Activated CD4-positive, alpha-beta memory T cell treated with anti-CD3 and anti-CD28 coated beads for 36 hours (primary cell): Measurements from ENCODE around the gene FOXJ2. TPM values are rescaled to one million over a fixed set of nuclear protein-coding genes. Genes with fewer than 3 reads are reported as not detected.
"Not testable (repeated sequence)": the region's sequence is repeated elsewhere in the genome, so short reads cannot be mapped to it uniquely, and the experiment has no call there.

ENCODE experiments used
- CTCF ChIA-PET: fragments of 350-600 bp; sonication (Branson Sonifier 250); formaldehyde crosslinking; loops from one replicate; lab custom pipeline; 2021; ENCODE audit warnings: antibody characterized with exemption, inconsistent platforms; lab: Charles Lee
- POLR2A ChIA-PET: fragments of 350-600 bp; sonication (Branson Sonifier 250); formaldehyde crosslinking; loops from one replicate; lab custom pipeline; 2021; ENCODE audit warnings: antibody characterized with exemption; lab: Charles Lee
- DNase-seq: peaks from one replicate; pipeline ENCODE4 v3.0.0-alpha.2; 2020
- H3K27ac Mint-ChIP-seq: one replicate; pipeline ENCODE4 v1.8.0; 2021; ENCODE audit warnings: mixed read lengths
- H3K27me3 Mint-ChIP-seq: one replicate; pipeline ENCODE4 v1.8.0; 2021; ENCODE audit warnings: mixed read lengths
- H3K36me3 Mint-ChIP-seq: one replicate; pipeline ENCODE4 v1.8.0; 2021; ENCODE audit warnings: mixed read lengths
- H3K4me1 Mint-ChIP-seq: one replicate; pipeline ENCODE4 v1.8.0; 2021; ENCODE audit warnings: low read depth, mixed read lengths
- H3K4me3 Mint-ChIP-seq: one replicate; pipeline ENCODE4 v1.8.0; 2021; ENCODE audit warnings: mild to moderate bottlenecking, mixed read lengths
- H3K9me3 Mint-ChIP-seq: one replicate; pipeline ENCODE4 v1.8.0; 2021; ENCODE audit warnings: mixed read lengths
- intact Hi-C: fragments of 100-400 bp; cut with micrococcal nuclease; formaldehyde crosslinking; loops from one replicate; pipeline ENCODE4 v1.15.1; 2023
- total RNA-seq, 2 experiments: library from RNA; stranded (reverse); gene quantifications; one replicate each; pipeline ENCODE4 v1.2.3, GENCODE V29; 2021

FOXJ2 gene
- total RNA-seq, 2 experiments from 2014 or later = 16.7 to 17.1 TPM

DNA sequence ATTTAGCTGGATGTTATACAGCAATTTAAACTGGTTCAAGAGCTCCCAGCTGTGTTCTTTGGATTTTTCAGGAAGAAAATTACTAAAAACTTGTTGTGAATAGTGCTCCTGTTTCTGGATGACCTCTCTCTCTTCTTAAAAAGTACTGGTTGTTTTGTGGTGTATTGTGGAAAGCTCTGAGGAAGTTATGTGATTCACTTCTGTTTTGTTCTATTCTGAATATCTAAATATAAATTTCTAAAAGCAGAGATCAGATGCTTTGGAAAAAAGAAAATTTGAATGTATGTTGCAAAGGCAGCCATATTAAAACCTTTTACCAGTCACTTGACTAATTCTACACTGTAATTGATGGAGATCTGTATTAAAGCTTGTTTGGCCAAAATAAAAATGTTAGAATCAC lies 37.1 kb downstream of the FOXJ2 start:
- POLR2A ChIA-PET = interaction anchor here (0.7 kb wide), 1 partner anchor 12 kb away, joined by 3 read pairs; no protein-coding TSS in a partner anchor
- Mint-ChIP-seq H3K9me3 (no peaks in the 10 kb centered on the region), H3K27ac (no peak overlapping the region), H3K4me3 (no peak overlapping the region), H3K4me1 (peaks cover 37% of the 10 kb centered on the region), H3K27me3 (no peaks in the 10 kb centered on the region), H3K36me3 (no peaks in the 10 kb centered on the region)
- intact Hi-C loops = no loop called here
- no peak for DNase-seq
- CTCF ChIA-PET = interaction anchor here (1.1 to 2.9 kb wide), 3 partner anchors 9 to 168 kb away, joined by 4 to 18 read pairs (median 10); no protein-coding TSS in a partner anchor

DNA sequence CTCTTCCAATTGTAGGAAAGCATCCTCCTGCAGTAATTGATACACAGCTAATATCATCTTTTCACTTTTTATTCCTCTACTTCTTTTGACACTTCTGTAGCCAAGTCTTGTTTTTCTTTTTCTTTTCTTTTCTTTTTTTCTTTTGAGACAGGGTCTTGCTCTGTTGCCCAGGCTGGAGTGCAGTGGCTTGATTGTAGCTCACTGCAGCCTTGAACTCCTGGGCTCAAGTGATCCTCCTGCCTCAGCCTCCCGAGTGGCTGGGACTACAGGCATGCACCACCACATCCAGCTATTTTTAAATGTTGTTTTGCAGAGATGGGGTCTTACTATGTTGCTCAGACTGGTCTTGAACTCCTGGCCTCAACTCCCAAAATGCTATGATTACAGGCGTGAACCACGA lies 39.3 kb downstream of the FOXJ2 start:
- H3K9me3 Mint-ChIP-seq, H3K27me3 Mint-ChIP-seq, H3K36me3 Mint-ChIP-seq, intact Hi-C loops, DNase-seq, H3K27ac Mint-ChIP-seq, H3K4me3 Mint-ChIP-seq, POLR2A ChIA-PET: not testable (repeated sequence)
- CTCF ChIA-PET = interaction anchor here (0.6 to 2.9 kb wide), 2 partner anchors 9 to 26 kb away, joined by 3 to 10 read pairs; no protein-coding TSS in a partner anchor
- peaks cover 17% of the 10 kb centered on the region for H3K4me1 Mint-ChIP-seq

GRCh38 chr12:8075935-8076334 lies 43.4 kb downstream of the FOXJ2 start:
- Mint-ChIP-seq H3K9me3 (no peaks in the 10 kb centered on the region), H3K36me3 (no peaks in the 10 kb centered on the region), H3K27me3 (no peaks in the 10 kb centered on the region), H3K4me3 (no peak overlapping the region), H3K4me1 (peaks cover 36% of the 10 kb centered on the region), H3K27ac (no peak overlapping the region)
- intact Hi-C loops = no loop called here
- ChIA-PET POLR2A (no interaction called here), CTCF (interaction anchor here (1.4 to 9.1 kb wide), 2 partner anchors 22 to 30 kb away, joined by 3 to 263 read pairs; no protein-coding TSS in a partner anchor)
- no peak for DNase-seq

- no peak overlapping the region for H3K4me3 Mint-ChIP-seq
- ChIA-PET CTCF (interaction anchor here (1.4 to 9.1 kb wide), 3 partner anchors 18 to 31 kb away, joined by 3 to 263 read pairs (median 18); no protein-coding TSS in a partner anchor), POLR2A (no interaction called here)
- H3K27ac Mint-ChIP-seq = no peak overlapping the region
- intact Hi-C loops = no loop called here
- no peaks in the 10 kb centered on the region for H3K9me3 Mint-ChIP-seq
- H3K27me3 Mint-ChIP-seq = no peaks in the 10 kb centered on the region
- peaks cover 1% of the 10 kb centered on the region for H3K36me3 Mint-ChIP-seq
- peaks cover 40% of the 10 kb centered on the region for H3K4me1 Mint-ChIP-seq
- no peak for DNase-seq
Observed at GRCh38 chr12:8076366-8076765, 43.9 kb downstream of the FOXJ2 start.

DNA sequence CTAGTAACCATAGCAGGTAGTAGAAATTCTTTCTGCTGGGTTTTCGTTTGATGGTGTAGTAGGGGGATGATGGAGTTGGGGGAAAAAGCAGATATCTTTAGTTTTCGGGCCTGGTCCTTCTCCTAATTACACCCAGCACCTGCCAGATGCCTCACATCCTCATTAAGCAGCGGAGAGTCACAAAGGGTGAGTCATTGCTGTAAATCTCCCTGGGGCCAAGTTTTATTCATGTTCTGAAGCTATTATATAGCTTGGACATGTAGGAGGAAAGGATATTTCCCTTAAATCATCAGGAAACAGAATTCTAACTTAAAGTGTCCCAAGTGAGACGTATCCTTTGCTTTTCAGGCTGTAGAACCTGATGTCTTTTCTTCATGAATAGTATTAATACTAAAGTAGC lies 44.7 kb downstream of the FOXJ2 start:
- Mint-ChIP-seq H3K27ac (no peak overlapping the region), H3K4me3 (no peak overlapping the region), H3K27me3 (no peaks in the 10 kb centered on the region), H3K4me1 (peaks cover 40% of the 10 kb centered on the region), H3K36me3 (peaks cover 2% of the 10 kb centered on the region), H3K9me3 (no peaks in the 10 kb centered on the region)
- CTCF ChIA-PET = interaction anchor here (1.1 to 9.1 kb wide), 13 partner anchors 11 to 879 kb away, joined by 3 to 263 read pairs (median 18); partner anchors contain the start of genes C3AR1 and FOXJ2
- intact Hi-C loops = no loop called here
- POLR2A ChIA-PET = interaction anchor here (1.6 kb wide), 1 partner anchor 50 kb away, joined by 5 read pairs; no protein-coding TSS in a partner anchor
- no peak for DNase-seq

GRCh38 chr12:8078398-8078797 lies 45.9 kb downstream of the FOXJ2 start:
- POLR2A ChIA-PET = interaction anchor here (0.6 to 1.6 kb wide), 5 partner anchors 38 to 145 kb away, joined by 3 to 5 read pairs (median 4); partner anchors contain the start of gene SLC2A3
- intact Hi-C loops = loop anchor here (1.0 kb wide), 2 partner anchors 32 to 218 kb away; no protein-coding TSS in a partner anchor
- Mint-ChIP-seq H3K9me3 (no peaks in the 10 kb centered on the region), H3K4me1 (peaks cover 45% of the 10 kb centered on the region), H3K4me3 (no peak overlapping the region), H3K27me3 (no peaks in the 10 kb centered on the region), H3K27ac (peak overlapping the region; percentile 57), H3K36me3 (peaks cover 2% of the 10 kb centered on the region)
- CTCF ChIA-PET = interaction anchor here (0.6 to 9.1 kb wide), 31 partner anchors 8 to 1701 kb away, joined by 3 to 263 read pairs (median 5); partner anchors contain the start of genes C3AR1 and FOXJ2
- DNase-seq = peak; percentile 75

GRCh38 chr12:8078916-8079315 lies 46.4 kb downstream of the FOXJ2 start:
- intact Hi-C loops = loop anchor here (1.0 kb wide), 2 partner anchors 33 to 219 kb away; no protein-coding TSS in a partner anchor
- H3K9me3 Mint-ChIP-seq = no peaks in the 10 kb centered on the region
- no peak overlapping the region for H3K4me3 Mint-ChIP-seq
- peaks cover 50% of the 10 kb centered on the region for H3K4me1 Mint-ChIP-seq
- POLR2A ChIA-PET = interaction anchor here (0.7 to 1.6 kb wide), 3 partner anchors 38 to 145 kb away, joined by 3 to 4 read pairs (median 3); partner anchors contain the start of gene SLC2A3
- H3K36me3 Mint-ChIP-seq = peaks cover 2% of the 10 kb centered on the region
- H3K27ac Mint-ChIP-seq = peak overlapping the region; percentile 57
- CTCF ChIA-PET = interaction anchor here (1.0 to 9.1 kb wide), 18 partner anchors 9 to 253 kb away, joined by 3 to 263 read pairs (median 15); partner anchors contain the start of genes C3AR1 and FOXJ2
- no peaks in the 10 kb centered on the region for H3K27me3 Mint-ChIP-seq
- no peak for DNase-seq

DNA sequence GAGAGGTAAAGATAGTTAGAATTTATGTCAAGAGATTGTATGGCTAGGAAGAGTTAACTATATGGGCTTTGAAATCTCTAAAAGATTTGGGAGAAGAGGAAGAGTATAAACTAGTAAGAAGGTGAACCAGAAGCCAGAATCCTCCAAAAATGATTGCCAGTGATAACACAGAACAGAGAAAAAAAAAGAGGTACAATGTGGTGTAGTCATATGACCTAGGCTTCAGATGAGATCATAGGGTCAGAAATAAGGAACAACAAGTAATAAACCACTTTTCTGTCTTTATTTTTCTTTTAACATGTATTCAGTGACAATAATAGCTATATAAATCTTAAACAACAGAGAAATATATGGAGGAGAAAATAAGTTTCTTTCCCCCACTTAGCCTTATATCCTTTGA lies 47.6 kb downstream of the FOXJ2 start:
- POLR2A ChIA-PET = interaction anchor here (1.8 kb wide), 1 partner anchor 146 kb away, joined by 6 read pairs; no protein-coding TSS in a partner anchor
- peaks cover 7% of the 10 kb centered on the region for H3K36me3 Mint-ChIP-seq
- DNase-seq = no peak
- H3K4me3 Mint-ChIP-seq = peak overlapping the region; percentile 0
- no peaks in the 10 kb centered on the region for H3K9me3 Mint-ChIP-seq
- CTCF ChIA-PET = interaction anchor here (3.2 to 9.1 kb wide), 3 partner anchors 14 to 147 kb away, joined by 28 to 263 read pairs (median 39); partner anchors contain the start of gene C3AR1
- peaks cover 59% of the 10 kb centered on the region for H3K4me1 Mint-ChIP-seq
- peak overlapping the region; percentile 57 for H3K27ac Mint-ChIP-seq
- intact Hi-C loops = no loop called here
- no peaks in the 10 kb centered on the region for H3K27me3 Mint-ChIP-seq

GRCh38 chr12:8081251-8081920 lies 48.9 kb downstream of the FOXJ2 start:
- H3K4me1 Mint-ChIP-seq = peaks cover 69% of the 10 kb centered on the region
- H3K36me3 Mint-ChIP-seq = peaks cover 10% of the 10 kb centered on the region
- H3K27ac Mint-ChIP-seq = peak overlapping the region; percentile 100
- CTCF ChIA-PET = interaction anchor here (0.6 to 9.1 kb wide), 4 partner anchors 10 to 121 kb away, joined by 3 to 263 read pairs (median 3); partner anchors contain the start of gene C3AR1
- no peaks in the 10 kb centered on the region for H3K27me3 Mint-ChIP-seq
- peak overlapping the region; percentile 89 for H3K4me3 Mint-ChIP-seq
- H3K9me3 Mint-ChIP-seq = no peaks in the 10 kb centered on the region
- peak; percentile 59 for DNase-seq
- intact Hi-C loops = no loop called here
- POLR2A ChIA-PET = interaction anchor here (0.7 to 1.8 kb wide), 5 partner anchors 11 to 147 kb away, joined by 3 to 6 read pairs (median 4); partner anchors contain the start of gene FOXJ2

GRCh38 chr12:8082808-8083100 lies 50.2 kb downstream of the FOXJ2 start:
- intact Hi-C loops = loop anchor here (1.0 to 2.0 kb wide), 6 partner anchors 16 to 1122 kb away; partner anchors contain the start of genes C3AR1 and SLC2A3
- ChIA-PET POLR2A (interaction anchor here (1.1 to 1.2 kb wide), 3 partner anchors 51 to 112 kb away, joined by 3 to 5 read pairs (median 4); no protein-coding TSS in a partner anchor), CTCF (interaction anchor here (0.8 kb wide), 1 partner anchor 123 kb away, joined by 3 read pairs; no protein-coding TSS in a partner anchor)
- DNase-seq = no peak
- Mint-ChIP-seq H3K36me3 (peaks cover 12% of the 10 kb centered on the region), H3K27me3 (no peaks in the 10 kb centered on the region), H3K9me3 (no peaks in the 10 kb centered on the region), H3K27ac (peak overlapping the region; percentile 100), H3K4me1 (peaks cover 74% of the 10 kb centered on the region), H3K4me3 (peak overlapping the region; percentile 89)

- peak; percentile 55 for DNase-seq
- H3K9me3 Mint-ChIP-seq, intact Hi-C loops, H3K27me3 Mint-ChIP-seq: not testable (repeated sequence)
- CTCF ChIA-PET = interaction anchor here (0.6 to 1.4 kb wide), 2 partner anchors 25 to 57 kb away, joined by 4 read pairs; no protein-coding TSS in a partner anchor
- H3K4me1 Mint-ChIP-seq = peaks cover 72% of the 10 kb centered on the region
- H3K4me3 Mint-ChIP-seq = peak overlapping the region; percentile 89
- H3K27ac Mint-ChIP-seq = peak overlapping the region; percentile 100
- peaks cover 16% of the 10 kb centered on the region for H3K36me3 Mint-ChIP-seq
- POLR2A ChIA-PET = interaction anchor here (0.8 kb wide), 1 partner anchor 57 kb away, joined by 6 read pairs; no protein-coding TSS in a partner anchor
Observed at GRCh38 chr12:8084351-8084750, 51.8 kb downstream of the FOXJ2 start.
